Measurements from ENCODE around the gene DGCR2.

The DGCR2 gene

GRCh38 chr22:19047993-19048392 is 74.2 kb downstream of the DGCR2 start:
- DNase-seq = no peak
- H3K27me3 Mint-ChIP-seq = no peaks in the 10 kb centered on the region
- no peak overlapping the region for H3K27ac Mint-ChIP-seq
- H3K9me3 Mint-ChIP-seq = no peaks in the 10 kb centered on the region
- H3K4me1 Mint-ChIP-seq (ENCODE audit: low read depth) = peaks cover 3% of the 10 kb centered on the region
- no peak overlapping the region for H3K4me3 Mint-ChIP-seq
- peaks cover 97% of the 10 kb centered on the region for H3K36me3 Mint-ChIP-seq (ENCODE audit: low read depth)

GRCh38 chr22:19046719-19047609 is 75.2 kb downstream of the DGCR2 start:
- peaks cover 3% of the 10 kb centered on the region for H3K4me1 Mint-ChIP-seq (ENCODE audit: low read depth)
- no peak overlapping the region for H3K27ac Mint-ChIP-seq
- H3K27me3 Mint-ChIP-seq = no peaks in the 10 kb centered on the region
- H3K9me3 Mint-ChIP-seq = no peaks in the 10 kb centered on the region
- no peak overlapping the region for H3K4me3 Mint-ChIP-seq
- peaks cover 96% of the 10 kb centered on the region for H3K36me3 Mint-ChIP-seq (ENCODE audit: low read depth)
- no peak for DNase-seq

- Mint-ChIP-seq H3K4me1 (ENCODE audit: low read depth) (no peaks in the 10 kb centered on the region), H3K36me3 (ENCODE audit: low read depth) (peaks cover 96% of the 10 kb centered on the region), H3K27ac (no peak overlapping the region), H3K27me3 (no peaks in the 10 kb centered on the region), H3K4me3 (no peak overlapping the region), H3K9me3 (no peaks in the 10 kb centered on the region)
- no peak for DNase-seq
Measured at GRCh38 chr22:19046287-19046686, 75.9 kb downstream of the DGCR2 start.

GRCh38 chr22:19045094-19045493 is 77.1 kb downstream of the DGCR2 start:
- H3K27ac Mint-ChIP-seq = no peak overlapping the region
- no peaks in the 10 kb centered on the region for H3K4me1 Mint-ChIP-seq (ENCODE audit: low read depth)
- peaks cover 97% of the 10 kb centered on the region for H3K36me3 Mint-ChIP-seq (ENCODE audit: low read depth)
- no peaks in the 10 kb centered on the region for H3K9me3 Mint-ChIP-seq
- no peak overlapping the region for H3K4me3 Mint-ChIP-seq
- H3K27me3 Mint-ChIP-seq = no peaks in the 10 kb centered on the region
- no peak for DNase-seq

- Mint-ChIP-seq H3K9me3 (no peaks in the 10 kb centered on the region), H3K36me3 (ENCODE audit: low read depth) (peaks cover 96% of the 10 kb centered on the region), H3K4me1 (ENCODE audit: low read depth) (no peaks in the 10 kb centered on the region), H3K4me3 (no peak overlapping the region), H3K27me3 (no peaks in the 10 kb centered on the region), H3K27ac (no peak overlapping the region)
- DNase-seq = no peak
Measured at GRCh38 chr22:19044381-19044780, 77.8 kb downstream of the DGCR2 start.

GRCh38 chr22:19043121-19044085 is 78.8 kb downstream of the DGCR2 start:
- H3K27me3 Mint-ChIP-seq = no peaks in the 10 kb centered on the region
- peak; percentile 12 for DNase-seq
- no peak overlapping the region for H3K27ac Mint-ChIP-seq
- H3K4me3 Mint-ChIP-seq = no peak overlapping the region
- H3K4me1 Mint-ChIP-seq (ENCODE audit: low read depth) = no peaks in the 10 kb centered on the region
- H3K9me3 Mint-ChIP-seq = no peaks in the 10 kb centered on the region
- peaks cover 89% of the 10 kb centered on the region for H3K36me3 Mint-ChIP-seq (ENCODE audit: low read depth)

GRCh38 chr22:19042285-19043120 is 79.7 kb downstream of the DGCR2 start:
- H3K27ac Mint-ChIP-seq = no peak overlapping the region
- peaks cover 84% of the 10 kb centered on the region for H3K36me3 Mint-ChIP-seq (ENCODE audit: low read depth)
- H3K27me3 Mint-ChIP-seq = no peaks in the 10 kb centered on the region
- no peaks in the 10 kb centered on the region for H3K9me3 Mint-ChIP-seq
- no peaks in the 10 kb centered on the region for H3K4me1 Mint-ChIP-seq (ENCODE audit: low read depth)
- peak; percentile 21 for DNase-seq
- no peak overlapping the region for H3K4me3 Mint-ChIP-seq

GRCh38 chr22:19041704-19042074 is 80.5 kb downstream of the DGCR2 start:
- no peaks in the 10 kb centered on the region for H3K9me3 Mint-ChIP-seq
- peak; percentile 23 for DNase-seq
- H3K27me3 Mint-ChIP-seq = no peaks in the 10 kb centered on the region
- H3K4me1 Mint-ChIP-seq (ENCODE audit: low read depth) = no peaks in the 10 kb centered on the region
- peaks cover 81% of the 10 kb centered on the region for H3K36me3 Mint-ChIP-seq (ENCODE audit: low read depth)
- H3K4me3 Mint-ChIP-seq = no peak overlapping the region
- H3K27ac Mint-ChIP-seq = no peak overlapping the region

- H3K36me3 Mint-ChIP-seq (ENCODE audit: low read depth) = peaks cover 76% of the 10 kb centered on the region
Measured at GRCh38 chr22:19040888-19041703, 81.1 kb downstream of the DGCR2 start.

GRCh38 chr22:19040391-19040861 is 81.8 kb downstream of the DGCR2 start:
- H3K9me3 Mint-ChIP-seq = no peaks in the 10 kb centered on the region
- H3K27ac Mint-ChIP-seq = peak overlapping the region; percentile 33
- no peak overlapping the region for H3K4me3 Mint-ChIP-seq
- H3K36me3 Mint-ChIP-seq (ENCODE audit: low read depth) = peaks cover 70% of the 10 kb centered on the region
- no peaks in the 10 kb centered on the region for H3K4me1 Mint-ChIP-seq (ENCODE audit: low read depth)
- DNase-seq = peak; percentile 23
- H3K27me3 Mint-ChIP-seq = no peaks in the 10 kb centered on the region

More at GRCh38 chr22:19040888-19041703, 81.1 kb downstream of the DGCR2 start:
- Mint-ChIP-seq H3K27ac (no peak overlapping the region), H3K4me3 (no peak overlapping the region), H3K9me3 (no peaks in the 10 kb centered on the region), H3K27me3 (no peaks in the 10 kb centered on the region), H3K4me1 (ENCODE audit: low read depth) (no peaks in the 10 kb centered on the region)
- no peak for DNase-seq

GRCh38 chr22:19039796-19040280 is 82.4 kb downstream of the DGCR2 start:
- peak; percentile 14 for DNase-seq
- peak overlapping the region; percentile 11 for H3K27ac Mint-ChIP-seq
- H3K9me3 Mint-ChIP-seq = no peaks in the 10 kb centered on the region
- peaks cover 64% of the 10 kb centered on the region for H3K36me3 Mint-ChIP-seq (ENCODE audit: low read depth)
- no peak overlapping the region for H3K4me3 Mint-ChIP-seq
- no peaks in the 10 kb centered on the region for H3K4me1 Mint-ChIP-seq (ENCODE audit: low read depth)
- H3K27me3 Mint-ChIP-seq = no peaks in the 10 kb centered on the region

GRCh38 chr22:19039448-19039780 is 82.8 kb downstream of the DGCR2 start:
- no peaks in the 10 kb centered on the region for H3K27me3 Mint-ChIP-seq
- H3K4me3 Mint-ChIP-seq = no peak overlapping the region
- H3K36me3 Mint-ChIP-seq (ENCODE audit: low read depth) = peaks cover 60% of the 10 kb centered on the region
- H3K9me3 Mint-ChIP-seq = no peaks in the 10 kb centered on the region
- H3K27ac Mint-ChIP-seq = peak overlapping the region; percentile 11
- no peak for DNase-seq
- no peaks in the 10 kb centered on the region for H3K4me1 Mint-ChIP-seq (ENCODE audit: low read depth)

GRCh38 chr22:19038728-19039447 is 83.3 kb downstream of the DGCR2 start:
- peaks cover 54% of the 10 kb centered on the region for H3K36me3 Mint-ChIP-seq (ENCODE audit: low read depth)
- H3K9me3 Mint-ChIP-seq = no peaks in the 10 kb centered on the region
- H3K4me1 Mint-ChIP-seq (ENCODE audit: low read depth) = no peaks in the 10 kb centered on the region
- no peak for DNase-seq
- H3K4me3 Mint-ChIP-seq = no peak overlapping the region
- H3K27me3 Mint-ChIP-seq = no peaks in the 10 kb centered on the region
- no peak overlapping the region for H3K27ac Mint-ChIP-seq

All from activated T-cell treated with anti-CD3 and anti-CD28 coated beads, Interleukin-2, amount 50 U/mL, for 24 hours (primary cell).